Tibial nerve (tissue), 4 donors: ENCODE results near the gene PCDHGA11.

ENCODE experiments used
- CTCF ChIP-seq, 5 experiments: fragments of 200-600 bp in 3 of 5; fragments of 450-650 bp in 2 of 5; sonication (generic) in 3 of 5; IDR thresholded peaks; one replicate each; pipeline ENCODE4 v1.5.1; 2016 to 2019; ENCODE audit warnings: antibody characterized with exemption in 5 of 5, mild to moderate bottlenecking in 3 of 5, moderate library complexity in 2 of 5
- EP300 ChIP-seq, 2 donors: sonication (generic); formaldehyde crosslinking; IDR thresholded peaks; one replicate each; pipeline ENCODE4 v1.6.1; 2017; ENCODE audit warnings: antibody characterized with exemption in 2 of 2, mild to moderate bottlenecking in 1 of 2
- POLR2A ChIP-seq, 2 donors: fragments of 450-650 bp; IDR thresholded peaks; one replicate each; pipeline ENCODE4 v1.6.1; 2017; ENCODE audit warnings: antibody characterized with exemption in 2 of 2, mild to moderate bottlenecking in 2 of 2, moderate library complexity in 2 of 2

GRCh38 chr5:141374627-141375026 lies 46.2 kb upstream of the PCDHGA11 start:
- TF ChIP-seq CTCF (IDR thresholded peaks at IDR 0.05) (no peak), POLR2A (IDR thresholded peaks at IDR 0.05) (no peak), EP300 (IDR thresholded peaks at IDR 0.05) (no peak)
